SU-DHL-6 (cell line): ENCODE data around the gene CATSPERE.

Experiments used
- EZH2phosphoT487 ChIP-seq: fragments of 200-600 bp; sonication (generic), shearing (Covaris generic); conservative IDR thresholded peaks from 2 replicates; pipeline ENCODE4 v1.6.1; 2018; ENCODE audit warnings: mild to moderate bottlenecking, antibody characterized with exemption, low read length, moderate library complexity, mixed read lengths
- TF ChIP-seq, protein P1 (sequence below): fragments of 200-600 bp; sonication (generic); IDR thresholded peaks from one replicate; pipeline ENCODE4 v1.5.1; 2017; ENCODE audit warnings: antibody characterized with exemption, mild to moderate bottlenecking, low read length, moderate library complexity; ENCODE audit not compliant: insufficient read depth, poor library complexity, severe bottlenecking

DNA sequence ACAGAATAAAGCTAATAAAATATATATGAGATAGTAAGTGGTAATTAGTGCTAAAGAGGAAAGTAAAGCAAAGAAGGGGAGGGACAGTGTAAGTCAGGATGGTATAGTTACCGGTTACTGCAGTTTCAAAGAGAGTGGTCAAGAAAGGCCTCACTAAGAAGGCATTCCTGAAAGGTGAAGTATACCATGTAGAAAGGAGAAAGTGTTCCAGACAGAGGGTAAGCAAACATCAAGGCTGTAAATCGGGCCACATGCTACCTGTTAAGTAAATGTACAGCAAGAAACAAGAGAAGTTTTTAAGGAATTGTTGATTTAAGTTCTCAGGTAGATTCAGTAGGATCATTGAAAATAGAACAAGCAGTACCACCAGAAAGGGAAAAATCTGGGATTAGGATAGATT lies 201.5 kb downstream of the CATSPERE start:
- TF ChIP-seq, protein P1, sequence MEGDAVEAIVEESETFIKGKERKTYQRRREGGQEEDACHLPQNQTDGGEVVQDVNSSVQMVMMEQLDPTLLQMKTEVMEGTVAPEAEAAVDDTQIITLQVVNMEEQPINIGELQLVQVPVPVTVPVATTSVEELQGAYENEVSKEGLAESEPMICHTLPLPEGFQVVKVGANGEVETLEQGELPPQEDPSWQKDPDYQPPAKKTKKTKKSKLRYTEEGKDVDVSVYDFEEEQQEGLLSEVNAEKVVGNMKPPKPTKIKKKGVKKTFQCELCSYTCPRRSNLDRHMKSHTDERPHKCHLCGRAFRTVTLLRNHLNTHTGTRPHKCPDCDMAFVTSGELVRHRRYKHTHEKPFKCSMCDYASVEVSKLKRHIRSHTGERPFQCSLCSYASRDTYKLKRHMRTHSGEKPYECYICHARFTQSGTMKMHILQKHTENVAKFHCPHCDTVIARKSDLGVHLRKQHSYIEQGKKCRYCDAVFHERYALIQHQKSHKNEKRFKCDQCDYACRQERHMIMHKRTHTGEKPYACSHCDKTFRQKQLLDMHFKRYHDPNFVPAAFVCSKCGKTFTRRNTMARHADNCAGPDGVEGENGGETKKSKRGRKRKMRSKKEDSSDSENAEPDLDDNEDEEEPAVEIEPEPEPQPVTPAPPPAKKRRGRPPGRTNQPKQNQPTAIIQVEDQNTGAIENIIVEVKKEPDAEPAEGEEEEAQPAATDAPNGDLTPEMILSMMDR = no peak
- TF ChIP-seq EZH2phosphoT487 = no peak
